Mucosa of stomach (tissue), 1 donor: ENCODE results near the gene KCNMA1.

Experiments used
- H3K27me3 ChIP-seq: one replicate; pipeline ENCODE4 v1.7.0; 2013; ENCODE audit warnings: mild to moderate bottlenecking, low read length; ENCODE audit not compliant: control insufficient read depth, insufficient read depth
- H3K36me3 ChIP-seq: one replicate; pipeline ENCODE4 v1.7.0; 2013; ENCODE audit warnings: low read length; ENCODE audit not compliant: control insufficient read depth, insufficient read depth
- H3K4me1 ChIP-seq: one replicate; pipeline ENCODE4 v1.7.0; 2013; ENCODE audit warnings: mild to moderate bottlenecking, low read length; ENCODE audit not compliant: control insufficient read depth, insufficient read depth
- H3K4me3 ChIP-seq: one replicate; pipeline ENCODE4 v1.7.0; 2013; ENCODE audit warnings: low read length
- H3K9ac ChIP-seq: one replicate; pipeline ENCODE4 v1.7.0; 2013; ENCODE audit warnings: mild to moderate bottlenecking, low read length, moderate library complexity
- H3K9me3 ChIP-seq: one replicate; pipeline ENCODE4 v1.7.0; 2013; ENCODE audit warnings: mild to moderate bottlenecking, low read length, moderate library complexity; ENCODE audit not compliant: control insufficient read depth
- donor health status: Pancreatic carcinoma.

Gene KCNMA1

GRCh38 chr10:76839276-76839675 is 798.3 kb downstream of the KCNMA1 start:
- no peaks in the 10 kb centered on the region for H3K36me3 ChIP-seq
- no peaks in the 10 kb centered on the region for H3K27me3 ChIP-seq
- peaks cover 2% of the 10 kb centered on the region for H3K4me1 ChIP-seq
- H3K9me3 ChIP-seq: no peaks in the 10 kb centered on the region
- no peak overlapping the region for H3K9ac ChIP-seq
- H3K4me3 ChIP-seq: no peak overlapping the region

GRCh38 chr10:76830218-76830617 is 807.4 kb downstream of the KCNMA1 start:
- Histone ChIP-seq H3K9ac (no peak overlapping the region), H3K9me3 (no peaks in the 10 kb centered on the region), H3K4me1 (peaks cover 6% of the 10 kb centered on the region)

GRCh38 chr10:76829724-76830123 is 807.9 kb downstream of the KCNMA1 start:
- Histone ChIP-seq H3K9ac (no peak overlapping the region), H3K4me1 (peaks cover 6% of the 10 kb centered on the region), H3K9me3 (no peaks in the 10 kb centered on the region), H3K27me3 (no peaks in the 10 kb centered on the region), H3K36me3 (no peaks in the 10 kb centered on the region), H3K4me3 (no peak overlapping the region)

More at GRCh38 chr10:76830218-76830617, 807.4 kb downstream of the KCNMA1 start:
- Histone ChIP-seq H3K36me3 (no peaks in the 10 kb centered on the region), H3K4me3 (no peak overlapping the region), H3K27me3 (no peaks in the 10 kb centered on the region)
